NCI-H2227 treated with DMSO at 0.1 percent for 48 hours (cell line): ENCODE data around the gene BMF.
"Not testable (repeated sequence)": the region's sequence is repeated elsewhere in the genome, so short reads cannot be mapped to it uniquely, and the experiment has no call there.

Source experiments
- DNase-seq: peaks from one replicate; lab custom pipeline; 2025; lab: John Stamatoyannopoulos, UW

Gene BMF, protein sequence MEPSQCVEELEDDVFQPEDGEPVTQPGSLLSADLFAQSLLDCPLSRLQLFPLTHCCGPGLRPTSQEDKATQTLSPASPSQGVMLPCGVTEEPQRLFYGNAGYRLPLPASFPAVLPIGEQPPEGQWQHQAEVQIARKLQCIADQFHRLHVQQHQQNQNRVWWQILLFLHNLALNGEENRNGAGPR

DNA sequence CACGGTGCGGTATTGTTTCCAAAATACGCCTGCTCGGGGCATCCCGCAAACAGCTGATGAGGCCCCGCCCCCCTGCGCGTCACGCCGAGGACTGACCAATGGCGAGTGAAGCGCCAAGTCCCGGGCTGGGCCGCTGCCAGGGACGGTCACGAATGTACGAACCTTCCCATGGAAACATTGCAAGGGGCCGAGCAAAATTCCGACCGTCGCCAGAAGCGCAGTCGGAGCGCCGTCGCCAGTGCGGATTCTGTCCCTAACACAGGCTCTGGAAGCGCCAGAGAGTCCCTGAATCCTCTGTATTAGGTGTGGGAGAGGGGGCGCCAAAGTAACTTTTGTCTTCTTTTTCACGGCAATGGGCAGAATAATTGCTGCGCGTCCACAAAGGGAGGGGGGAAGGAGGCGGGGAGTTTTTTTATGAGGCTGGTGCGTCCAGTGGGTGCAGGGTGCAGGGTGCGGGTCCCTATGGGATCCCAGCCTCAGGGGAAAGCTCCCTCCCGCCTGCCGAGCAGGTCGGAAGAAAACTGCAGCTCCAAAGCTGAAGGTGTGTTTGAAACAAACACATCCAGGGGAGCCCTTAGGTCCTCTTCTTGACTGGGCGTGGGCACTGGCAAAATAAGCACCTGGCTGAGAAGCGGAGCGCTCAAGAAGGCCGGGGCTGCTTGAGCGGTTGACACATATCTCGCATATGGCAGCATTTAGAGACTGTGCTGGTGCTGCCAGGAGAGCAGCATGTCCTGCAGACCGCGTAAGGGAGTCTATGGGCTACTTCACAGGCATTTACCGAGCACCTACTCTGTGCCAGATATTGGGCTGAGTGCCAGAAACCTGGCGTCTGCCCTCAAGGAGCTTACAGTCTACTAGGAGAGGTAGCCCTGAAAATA is at the start of gene BMF:
Gene BMF, minus strand, starts transcription at position 25 of the 881 bp plus-strand sequence. CDS start 2,793 bp downstream, outside the sequence.
- peak; percentile 89 for DNase-seq

GRCh38 chr15:40157778-40158447 is 49.2 kb upstream of the BMF start:
- DNase-seq = no peak

- no peak for DNase-seq
Measured at GRCh38 chr15:40155270-40155910, 46.7 kb upstream of the BMF start.

DNA sequence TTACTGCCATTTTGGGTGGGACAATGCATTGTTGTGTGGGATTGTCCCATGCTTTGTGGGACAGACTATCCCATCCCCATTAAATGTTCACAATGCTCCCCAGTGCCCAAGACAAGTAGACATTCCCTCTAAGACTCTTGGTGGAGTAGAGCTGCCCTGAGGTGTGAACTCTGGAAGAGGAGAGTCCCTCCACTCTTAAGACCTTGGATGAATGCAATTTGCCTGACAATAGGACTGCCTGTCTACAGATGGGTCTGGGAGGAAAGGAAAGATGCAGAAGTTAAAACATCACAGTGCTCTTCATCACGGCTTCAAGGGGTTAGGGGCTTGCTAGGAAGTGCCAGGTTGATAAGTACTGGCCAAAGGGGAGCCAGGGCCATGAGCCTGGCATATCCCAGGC is 46.1 kb upstream of the BMF start:
- DNase-seq = not testable (repeated sequence)

DNA sequence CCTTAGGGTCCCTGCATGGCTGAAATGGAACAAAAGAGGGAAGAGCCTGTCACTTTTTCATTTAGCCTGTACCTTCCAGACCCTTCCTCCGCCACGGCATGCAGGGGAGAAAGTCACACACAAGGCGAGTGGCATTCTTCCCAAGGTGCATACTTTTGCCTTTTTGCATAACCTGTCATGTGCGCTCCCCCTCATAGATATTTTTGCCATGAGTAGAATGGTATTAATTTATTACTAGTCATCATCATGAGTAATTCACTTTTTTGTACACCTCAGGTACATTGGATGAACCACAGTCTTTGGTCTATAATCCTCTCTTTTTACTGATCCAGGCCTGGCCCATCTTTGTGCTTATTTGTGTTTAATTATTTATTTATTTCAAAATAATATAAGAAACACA is 43.3 kb upstream of the BMF start:
- no peak for DNase-seq

- DNase-seq = no peak
Measured at GRCh38 chr15:40151499-40151898, 42.8 kb upstream of the BMF start.

DNA sequence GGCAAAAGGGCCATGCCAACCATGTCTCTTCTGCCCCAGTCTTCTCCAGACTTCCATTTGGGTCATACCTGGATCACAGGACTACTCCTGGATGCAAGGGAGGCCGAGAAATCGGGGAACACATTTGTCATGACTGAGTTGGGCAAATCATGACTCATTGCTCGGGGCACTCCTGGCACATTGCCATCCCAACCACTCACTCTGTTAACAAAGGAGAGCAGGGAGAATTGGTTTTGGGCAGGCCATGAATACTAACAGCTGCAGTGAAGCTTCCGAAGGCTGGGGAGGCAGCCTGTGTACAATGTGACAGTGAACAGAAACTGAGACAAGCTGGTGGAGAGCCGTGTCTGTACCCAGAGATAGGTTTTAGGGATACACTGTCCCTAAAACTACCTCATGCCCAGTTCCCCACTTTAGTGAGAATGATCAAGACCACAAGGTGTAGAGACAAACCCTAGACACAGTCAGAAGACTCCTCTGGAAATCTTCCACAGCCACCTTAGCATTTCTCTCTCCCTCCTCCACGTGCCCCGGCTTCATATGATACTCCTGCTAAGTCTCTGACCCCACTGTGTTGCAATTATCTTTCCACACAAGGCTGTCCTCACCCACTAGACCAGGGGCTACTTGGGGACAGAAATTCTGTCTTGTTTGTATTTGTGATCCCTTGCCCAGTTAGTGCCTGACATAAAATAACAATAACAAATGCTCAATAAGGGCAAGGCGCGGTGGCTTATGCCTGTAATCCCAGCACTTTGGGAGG is 41.7 kb upstream of the BMF start:
- DNase-seq = no peak

DNA sequence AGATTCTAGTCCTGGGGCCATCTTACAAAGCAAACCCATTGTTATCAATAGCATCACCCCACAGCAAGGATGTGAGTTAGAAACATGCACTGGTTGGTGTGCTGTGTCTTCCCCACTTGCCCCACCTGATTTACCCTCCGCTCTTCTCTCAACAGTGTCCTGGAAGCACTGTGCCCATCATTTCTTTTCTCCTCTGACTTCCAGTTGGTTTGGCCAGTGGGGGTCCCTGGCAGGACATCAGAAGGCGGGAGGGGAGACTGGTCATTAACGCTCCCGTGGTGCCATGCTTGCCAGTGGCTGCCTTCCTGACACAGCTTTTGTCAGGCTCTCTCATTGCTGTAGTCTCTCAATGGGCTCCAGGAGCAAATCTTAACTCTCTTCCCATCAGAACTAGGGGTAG is 40.7 kb upstream of the BMF start:
- DNase-seq = no peak

- no peak for DNase-seq
Measured at GRCh38 chr15:40146037-40146436, 37.4 kb upstream of the BMF start.

- DNase-seq = no peak
Measured at GRCh38 chr15:40142428-40142827, 33.7 kb upstream of the BMF start.

- DNase-seq = not testable (repeated sequence)
Measured at GRCh38 chr15:40138201-40138570, 29.5 kb upstream of the BMF start.

DNA sequence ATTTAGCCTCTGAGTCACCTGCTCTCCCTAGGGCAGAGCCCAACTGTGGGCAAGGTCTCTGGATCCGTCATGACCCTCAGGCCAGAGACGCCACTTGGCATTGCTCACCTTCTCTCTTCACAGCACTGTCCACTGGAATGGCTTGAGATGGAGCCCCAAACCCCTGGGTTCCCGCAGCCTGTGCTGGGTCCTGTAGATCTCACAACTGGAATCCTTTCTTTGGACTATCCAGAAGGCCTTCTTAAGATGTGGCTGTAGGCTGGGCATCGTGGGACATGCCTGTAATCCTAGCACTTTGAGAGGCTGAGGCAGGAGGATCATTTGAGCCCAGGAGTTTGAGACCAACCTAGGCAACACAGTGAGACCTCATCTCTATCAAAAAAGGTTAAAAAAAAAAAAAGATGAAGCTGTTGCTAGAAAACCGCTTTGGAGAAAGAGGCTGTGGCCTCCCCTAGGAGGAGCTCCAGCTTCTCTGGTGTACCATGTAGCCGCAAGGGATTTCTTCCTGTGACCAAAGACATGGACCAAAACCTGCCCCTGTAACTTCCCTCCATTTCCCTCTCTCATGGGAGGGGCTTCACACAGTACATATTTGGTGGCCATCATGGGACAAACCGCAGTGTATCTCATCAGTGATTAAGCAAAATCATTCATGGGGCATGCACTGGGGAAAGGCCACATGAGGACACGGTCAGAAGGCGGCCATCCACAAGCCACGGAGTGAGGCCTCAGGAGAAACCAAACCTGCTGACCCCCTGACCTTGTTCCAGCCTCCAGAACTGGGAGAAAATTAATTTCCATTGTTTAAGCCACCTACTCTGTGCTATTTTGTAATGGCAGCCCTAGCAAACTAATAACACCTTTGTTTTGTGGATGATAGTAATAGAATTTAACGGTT is 28.9 kb upstream of the BMF start:
- no peak for DNase-seq

DNA sequence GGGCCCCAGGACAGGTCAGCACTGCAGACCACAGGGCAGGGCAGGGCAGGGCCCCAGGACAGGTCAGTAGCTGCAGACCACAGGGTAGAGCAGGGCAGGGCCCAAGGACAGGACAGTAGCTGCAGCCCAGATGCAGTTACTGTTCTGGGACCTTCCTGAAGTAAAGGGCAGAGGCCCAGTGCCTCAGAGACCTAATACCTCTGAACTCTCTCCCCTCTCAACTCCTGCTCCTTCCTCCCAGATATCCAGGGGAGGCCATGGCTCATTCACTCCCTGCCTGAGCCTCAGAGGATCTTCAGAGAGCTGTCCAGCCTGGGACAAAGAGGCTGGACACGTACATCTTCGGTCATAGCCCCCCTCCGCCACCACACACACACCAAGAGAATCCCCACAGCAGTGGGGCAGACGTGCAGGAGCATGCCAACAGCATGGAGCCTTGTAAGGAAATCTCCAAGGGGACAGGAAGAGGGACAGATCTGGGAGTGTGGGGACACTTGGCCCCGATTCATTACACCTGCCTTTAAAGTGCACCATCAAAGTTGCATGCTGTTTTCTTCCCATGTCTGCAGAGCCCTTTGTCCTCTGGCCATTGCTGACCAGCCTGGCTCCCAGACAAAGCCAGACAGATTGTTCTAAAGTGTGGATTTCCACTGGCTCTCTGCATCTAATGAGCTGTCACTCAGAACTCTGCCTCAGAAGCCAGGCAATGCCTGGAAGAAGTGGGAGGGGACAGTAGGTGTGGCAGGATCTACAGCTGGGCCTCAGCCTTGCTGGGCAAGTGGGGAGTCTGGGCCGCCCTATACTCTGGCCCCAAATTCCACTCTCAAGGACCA is 28.0 kb upstream of the BMF start:
- DNase-seq = no peak

GRCh38 chr15:40135846-40136450 is 27.3 kb upstream of the BMF start:
- not testable (repeated sequence) for DNase-seq

GRCh38 chr15:40134885-40135284 is 26.2 kb upstream of the BMF start:
- DNase-seq = no peak

- DNase-seq = no peak
Measured at GRCh38 chr15:40133544-40133943, 24.9 kb upstream of the BMF start.

DNA sequence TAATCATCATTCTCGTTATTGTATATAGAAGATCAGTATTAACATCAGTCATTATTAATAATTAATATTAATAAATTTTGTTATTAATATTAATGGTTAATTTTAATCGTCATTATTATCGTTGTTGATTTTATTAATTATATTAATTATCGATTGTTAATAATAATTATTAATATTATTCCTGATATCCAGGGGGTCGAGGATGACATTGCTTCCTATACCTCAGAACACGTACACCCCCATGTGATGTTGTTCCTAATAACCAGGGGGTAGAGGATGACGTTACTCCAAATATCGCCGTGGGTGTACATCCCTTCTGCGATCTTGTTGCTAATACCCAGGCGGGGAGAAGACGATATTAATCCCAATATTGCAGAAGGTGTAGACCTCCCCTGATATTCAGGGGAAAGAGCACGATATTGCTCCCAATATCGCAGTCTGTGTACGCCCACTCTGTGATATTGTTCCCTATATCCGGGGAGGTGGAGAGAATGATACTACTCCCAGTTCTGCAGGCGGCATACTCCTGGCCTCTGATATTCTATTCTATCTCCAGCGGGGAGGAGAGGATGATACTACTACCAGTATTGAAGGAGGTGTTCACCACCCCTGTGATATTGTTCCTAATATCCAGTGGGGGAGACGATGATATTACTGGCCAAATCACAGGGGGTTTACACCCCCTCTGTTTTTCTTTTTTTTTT is 22.3 kb upstream of the BMF start:
- no peak for DNase-seq

- DNase-seq = no peak
Measured at GRCh38 chr15:40130118-40130517, 21.4 kb upstream of the BMF start.
